GM19395 (cell line): ENCODE data around the gene BMP10.
"Not testable (repeated sequence)": the region's sequence is repeated elsewhere in the genome, so short reads cannot be mapped to it uniquely, and the experiment has no call there.

ENCODE experiments used
- ATAC-seq: cut with Tn5 transposase; IDR thresholded peaks from one replicate; pipeline ENCODE4 v1.9.1; 2021; ENCODE audit warnings: mild to moderate bottlenecking, moderate library complexity; ENCODE audit not compliant: unreplicated experiment

BMP10 gene

GRCh38 chr2:68895981-68896380 lies 24.8 kb upstream of the BMP10 start:
- not testable (repeated sequence) for ATAC-seq

GRCh38 chr2:68889500-68889899 lies 18.3 kb upstream of the BMP10 start:
- no peak for ATAC-seq

- no peak for ATAC-seq
Observed at GRCh38 chr2:68889021-68889420, 17.8 kb upstream of the BMP10 start.

- ATAC-seq, result no peak
Observed at GRCh38 chr2:68888038-68888704, 17.0 kb upstream of the BMP10 start.

GRCh38 chr2:68885811-68886075 lies 14.5 kb upstream of the BMP10 start:
- no peak for ATAC-seq

GRCh38 chr2:68885074-68885810 lies 14.0 kb upstream of the BMP10 start:
- no peak for ATAC-seq

GRCh38 chr2:68880213-68880612 lies 9.0 kb upstream of the BMP10 start:
- no peak for ATAC-seq

GRCh38 chr2:68879296-68879695 lies 8.1 kb upstream of the BMP10 start:
- no peak for ATAC-seq

GRCh38 chr2:68878753-68879152 lies 7.6 kb upstream of the BMP10 start:
- ATAC-seq, result no peak

- ATAC-seq, result no peak
Observed at GRCh38 chr2:68878071-68878711, 7.0 kb upstream of the BMP10 start.

GRCh38 chr2:68877079-68877772 lies 6.0 kb upstream of the BMP10 start:
- ATAC-seq, result no peak

- ATAC-seq, result no peak
Observed at GRCh38 chr2:68870215-68870614, 982 bp downstream of the BMP10 start.

GRCh38 chr2:68865108-68865507 lies 6.1 kb downstream of the BMP10 start:
- ATAC-seq, result no peak

- ATAC-seq, result no peak
Observed at GRCh38 chr2:68863996-68864395, 7.2 kb downstream of the BMP10 start.

GRCh38 chr2:68862889-68863288 lies 8.3 kb downstream of the BMP10 start:
- ATAC-seq, result no peak

GRCh38 chr2:68861330-68861729 lies 9.9 kb downstream of the BMP10 start:
- ATAC-seq, result no peak

- ATAC-seq, result no peak
Observed at GRCh38 chr2:68860111-68860510, 11.1 kb downstream of the BMP10 start.

- ATAC-seq, result no peak
Observed at GRCh38 chr2:68857855-68858456, 13.2 kb downstream of the BMP10 start.

GRCh38 chr2:68857202-68857845 lies 13.9 kb downstream of the BMP10 start:
- ATAC-seq, result no peak

GRCh38 chr2:68855550-68855949 lies 15.6 kb downstream of the BMP10 start:
- ATAC-seq, result no peak

- no peak for ATAC-seq
Observed at GRCh38 chr2:68854476-68854875, 16.7 kb downstream of the BMP10 start.
